Epithelial cell of proximal tubule (primary cell): ENCODE measurements around the gene MARCOL. TPM values are rescaled to one million over a fixed set of nuclear protein-coding genes. Genes with fewer than 3 reads are reported as not detected.

Experiments
- DNase-seq: peaks from one replicate; pipeline ENCODE4 v3.0.0-alpha.2; 2011; ENCODE audit warnings: low read depth
- H3K4me3 ChIP-seq: 2 replicates; pipeline ENCODE4 v1.5.1; 2011; ENCODE audit warnings: low read depth, mild to moderate bottlenecking, low read length
- CTCF ChIP-seq: conservative IDR thresholded peaks from 2 replicates; pipeline ENCODE4 v1.5.1; 2012; ENCODE audit warnings: low read depth, mild to moderate bottlenecking, low read length
- total RNA-seq: library from RNA; depleted of rRNA; stranded (reverse); fragments of >200 nt; gene quantifications from 2 replicates; pipeline ENCODE4 v1.2.3, GENCODE V29; 2015

The MARCOL gene
- not detected in 2 replicates for total RNA-seq

GRCh38 chr5:148238418-148238794 lies at the start of gene MARCOL:
TSS of gene MARCOL (plus strand) at chr5:148238525. CDS start at chr5:148238598, 73 bp downstream.
- DNase-seq = no peak
- no peak for TF ChIP-seq CTCF
- no peak within 1 kb of the TSS for H3K4me3 ChIP-seq

- no peak overlapping the region for H3K4me3 ChIP-seq
- no peak for TF ChIP-seq CTCF
- DNase-seq = no peak
Observed at GRCh38 chr5:148191010-148191409, 47.3 kb upstream of the MARCOL start.

GRCh38 chr5:148193202-148193601 lies 45.1 kb upstream of the MARCOL start:
- DNase-seq = no peak
- no peak for TF ChIP-seq CTCF

GRCh38 chr5:148201151-148201550 lies 37.2 kb upstream of the MARCOL start:
- H3K4me3 ChIP-seq = no peak overlapping the region
- DNase-seq = no peak
- no peak for TF ChIP-seq CTCF

More at GRCh38 chr5:148193202-148193601, 45.1 kb upstream of the MARCOL start:
- no peak overlapping the region for H3K4me3 ChIP-seq

GRCh38 chr5:148202531-148203203 lies 35.7 kb upstream of the MARCOL start, which contains the start of gene SPINK6:
TSS of gene SPINK6 (plus strand) at chr5:148203042. CDS start at chr5:148203097, 55 bp downstream.
- no peak within 1 kb of the TSS for H3K4me3 ChIP-seq
- DNase-seq = no peak
- no peak for TF ChIP-seq CTCF

- no peak overlapping the region for H3K4me3 ChIP-seq
- peak; percentile 20 for DNase-seq
Observed at GRCh38 chr5:148205044-148205806, 33.1 kb upstream of the MARCOL start.

More at GRCh38 chr5:148205044-148205806, 33.1 kb upstream of the MARCOL start:
- no peak for TF ChIP-seq CTCF
